K562 (cell line): ENCODE measurements around the gene RELL1. TPM values are rescaled to one million over a fixed set of nuclear protein-coding genes. Genes with fewer than 3 reads are reported as not detected.

Experiments used
- ATAC-seq: fragments of 200-7000 bp; cut with Tn5 transposase; 3 replicates; pipeline ENCODE4 v1.9.1; 2020; ENCODE audit warnings: moderate library complexity
- BruUV-seq: library from RNA; stranded (reverse); fragments of 400-500 nt; replicated peaks from 2 replicates; lab custom pipeline; 2021; lab: Mats Ljungman, UMichigan
- CTCF ChIA-PET: fragments of 300-600 bp; formaldehyde crosslinking; extraction: SDS; loops from one replicate; lab custom pipeline; 2021; ENCODE audit warnings: low intra/inter-chr PET ratio; lab: Yijun Ruan, JAX
- POLR2A ChIA-PET: fragments of 300-600, 350-650 bp; sonication (Branson Sonifier 250); formaldehyde crosslinking; extraction: SDS; loops from one replicate; lab custom pipeline; 2021; ENCODE audit warnings: antibody characterized with exemption, inconsistent platforms; lab: Yijun Ruan, JAX
- DNase-seq, 4 experiments: peaks; one replicate each; pipeline versions ENCODE4 v3.0.0 to v3.0.0-alpha.2; 2011 to 2018; ENCODE audit warnings: low spot score in 3 of 4, mixed read lengths in 3 of 4; ENCODE audit errors: extremely low read depth in 1 of 4
- FAIRE-seq: peaks from 2 replicates; lab custom pipeline; 2011; peaks lifted over from hg19 to GRCh38; lab: Jason Lieb, UNC
- H2AFZ ChIP-seq: 2 replicates; pipeline ENCODE4 v1.6.0; 2011; ENCODE audit warnings: low read depth, low read length, control low read depth, inconsistent platforms
- H3K27ac ChIP-seq: fragments of 200-600 bp; 3 replicates; pipeline ENCODE4 v1.8.0; 2011; ENCODE audit warnings: low read depth, mild to moderate bottlenecking, control low read depth, inconsistent platforms, low read length, moderate library complexity, mixed read lengths; ENCODE audit errors: extremely low read depth
- H3K27me3 ChIP-seq, 2 experiments: fragments of 300-600 bp in 1 of 2; 2 replicates in 1 of 2; 3 replicates in 1 of 2; pipeline versions ENCODE4 v1.6.0 to v1.8.0; 2011; ENCODE audit warnings: inconsistent platforms in 2 of 2, low read length in 2 of 2, mild to moderate bottlenecking in 1 of 2, mixed read lengths in 1 of 2, moderate library complexity in 1 of 2; ENCODE audit not compliant: control insufficient read depth in 2 of 2, insufficient read depth in 2 of 2
- H3K36me3 ChIP-seq: fragments of 300-600 bp; 3 replicates; pipeline ENCODE4 v1.8.0; 2011; ENCODE audit warnings: mild to moderate bottlenecking, low read length, inconsistent platforms; ENCODE audit not compliant: control insufficient read depth, insufficient read depth
- H3K4me1 ChIP-seq, 2 experiments: fragments of 200-600 bp in 1 of 2; replicated peaks in 1 of 2; 2 replicates in 1 of 2; 3 replicates in 1 of 2; pipeline versions ENCODE4 v1.5.1 to v1.8.0; 2011; ENCODE audit warnings: inconsistent platforms in 2 of 2, low read length in 2 of 2, mild to moderate bottlenecking in 1 of 2, mixed read lengths in 1 of 2, moderate library complexity in 1 of 2; ENCODE audit not compliant: control insufficient read depth in 2 of 2, insufficient read depth in 2 of 2
- H3K4me2 ChIP-seq: 2 replicates; pipeline ENCODE4 v1.6.1; 2011; ENCODE audit warnings: low read length, control low read depth, inconsistent platforms, mixed read lengths; ENCODE audit not compliant: insufficient read depth
- H3K4me3 ChIP-seq: fragments of 200-600 bp; sonication (generic), shearing (Covaris generic); 2 replicates; pipeline ENCODE4 v1.5.1; 2016; ENCODE audit warnings: control low read depth, inconsistent platforms
- H3K79me2 ChIP-seq: fragments of 200-600 bp; 3 replicates; pipeline ENCODE4 v1.8.0; 2011; ENCODE audit warnings: low read length, inconsistent platforms; ENCODE audit not compliant: control insufficient read depth, insufficient read depth
- H3K9ac ChIP-seq, 2 experiments: 2 replicates each; pipeline versions ENCODE4 v1.6.0 to v1.6.1; 2011; ENCODE audit warnings: low read depth in 2 of 2, low read length in 2 of 2, control low read depth in 1 of 2, inconsistent platforms in 1 of 2, mild to moderate bottlenecking in 1 of 2, mixed read lengths in 1 of 2; ENCODE audit not compliant: insufficient read depth in 1 of 2
- H3K9me1 ChIP-seq: one replicate; pipeline ENCODE4 v1.6.0; 2011; ENCODE audit warnings: inconsistent platforms, mild to moderate bottlenecking, low read length, moderate library complexity; ENCODE audit not compliant: control insufficient read depth, insufficient read depth
- H3K9me3 ChIP-seq: replicated peaks from 2 replicates; pipeline ENCODE4 v1.5.1; 2011; ENCODE audit warnings: low read depth, low read length, inconsistent platforms; ENCODE audit not compliant: control insufficient read depth, insufficient read depth
- H4K20me1 ChIP-seq: replicated peaks from 2 replicates; pipeline ENCODE4 v1.6.1; 2011; ENCODE audit warnings: low read length, inconsistent platforms, mixed read lengths; ENCODE audit not compliant: control insufficient read depth, insufficient read depth
- CEBPG ChIP-seq, 3 experiments: fragments of 200-800 bp in 1 of 3; sonication (Bioruptor generic) in 1 of 3; sonication (generic) in 1 of 3; formaldehyde crosslinking in 1 of 3; IDR thresholded peaks in 2 of 3; conservative IDR thresholded peaks in 1 of 3; 2 replicates each; pipeline versions ENCODE4 v1.6.1 to v1.8.0; 2016 to 2022; ENCODE audit warnings: missing compliant biosample characterization in 2 of 3, missing genetic modification characterization in 2 of 3, mild to moderate bottlenecking in 1 of 3, missing genetic modification reagents in 1 of 3
- GTF2F1 ChIP-seq: IDR thresholded peaks from 2 replicates; pipeline ENCODE4 v1.6.1; 2011; ENCODE audit warnings: low read depth, low read length, improper control_type of control experiment
- KAT8 ChIP-seq: fragments of 450-650 bp; IDR thresholded peaks from 2 replicates; pipeline ENCODE4 v1.6.1; 2016; ENCODE audit warnings: low read depth, mild to moderate bottlenecking
- NCOA6 ChIP-seq: fragments of 450-650 bp; IDR thresholded peaks from 2 replicates; pipeline ENCODE4 v1.6.1; 2017; ENCODE audit warnings: mild to moderate bottlenecking
- POLR2B ChIP-seq: fragments of 450-650 bp; IDR thresholded peaks from 2 replicates; pipeline ENCODE4 v1.6.1; 2018; ENCODE audit warnings: low read depth; ENCODE audit not compliant: partially characterized antibody
- ZNF124 ChIP-seq: sonication (generic); formaldehyde crosslinking; IDR thresholded peaks from 2 replicates; pipeline ENCODE4 v1.8.1; 2022; ENCODE audit warnings: missing genetic modification reagents
- ZNF3 ChIP-seq: fragments of 250-450 bp; sonication (Bioruptor Pico); IDR thresholded peaks from 2 replicates; pipeline ENCODE4 v1.5.0; 2021; ENCODE audit warnings: mild to moderate bottlenecking, moderate library complexity
- WGBS: fragments of 100-300 bp; shearing (Covaris generic); methylation state at CpG from one replicate; pipeline ENCODE4 v1.1.6; 2016; ENCODE audit warnings: low coverage, mixed read lengths; ENCODE audit not compliant: insufficient coverage; ENCODE audit errors: missing lambda C conversion rate; 5-methylcytosine and 5-hydroxymethylcytosine counted together
- in situ Hi-C: fragments of 300-500 bp; cut with MboI; formaldehyde crosslinking; loops from 4 replicates; pipeline ENCODE4 v1.15.0; 2018; ENCODE audit warnings: inconsistent platforms, mixed read lengths
- intact Hi-C: fragments of 100-400 bp; cut with micrococcal nuclease; formaldehyde crosslinking; loops from 2 replicates; pipeline ENCODE4 v1.14.2; 2022
- polyA plus RNA-seq, 8 experiments: library from polyadenylated mRNA; depleted of rRNA in 4 of 8; stranded (reverse) in 5 of 8; unstranded in 3 of 8; fragments of >200 nt; fragmentation: Nextera tagmentation in 2 of 8; fragmentation: Illumina TruSeq in 1 of 8; extraction: Ambion mirVana in 2 of 8; extraction: Trizol in 1 of 8; gene quantifications; 2 replicates each; pipeline versions ENCODE4 v1.2.1 to v1.2.3, GENCODE V29; 2011 to 2014; ENCODE audit warnings: inconsistent platforms in 1 of 8, missing spikeins in 1 of 8
- total RNA-seq, 7 experiments: library from RNA; depleted of rRNA in 6 of 7; stranded (reverse); fragments of >200 nt in 6 of 7; fragmentation: Illumina TruSeq in 2 of 7; extraction: Trizol in 2 of 7; gene quantifications; 2 replicates each; pipeline versions ENCODE4 v1.2.1 to v1.2.3, GENCODE V29; 2011 to 2021; ENCODE audit warnings: low replicate concordance in 1 of 7

Gene RELL1
- total and polyA plus RNA-seq, 9 of the 15 experiments (the other 6 are each of a cell fraction or from before 2014, with no cell fraction given), result 0.06 to 3.5 (median 1.7) TPM; not detected in 1

- BruUV-seq, result no TSS peak
- no peak for ATAC-seq
- CTCF ChIA-PET, result no interaction called here
These were observed 41.2 kb downstream of the RELL1 start for GRCh38 chr4:37644962-37645361.

GRCh38 chr4:37641886-37642849 is 44.0 kb downstream of the RELL1 start:
- no peaks in the 10 kb centered on the region; a peak in 3 of 5 replicates for H3K27me3 ChIP-seq
- ATAC-seq (no peak), DNase-seq (no peak), FAIRE-seq (no peak)
- BruUV-seq, result no TSS peak
- H3K9ac ChIP-seq, result no peak overlapping the region
- 15% methylated on average over 11 of the region's 11 CpGs for WGBS
- H4K20me1 ChIP-seq, result no peaks in the 10 kb centered on the region
- H3K9me3 ChIP-seq, result no peaks in the 10 kb centered on the region; the same call in 1 of the 2 replicates
- intact Hi-C loops, result no loop called here
- H3K27ac ChIP-seq, result no peak overlapping the region
- no peaks in the 10 kb centered on the region for H3K36me3 ChIP-seq
- no peaks in the 10 kb centered on the region for H3K4me1 ChIP-seq
- no peak overlapping the region for H3K4me2 ChIP-seq
- no peak overlapping the region for H3K4me3 ChIP-seq
- H3K79me2 ChIP-seq, result no peaks in the 10 kb centered on the region
- ChIA-PET POLR2A (no interaction called here), CTCF (no interaction called here)
- in situ Hi-C loops, result no loop called here
- H2AFZ ChIP-seq, result no peak overlapping the region
- H3K9me1 ChIP-seq, result no peaks in the 10 kb centered on the region
- no peak for TF ChIP-seq POLR2B
- TF ChIP-seq CEBPG (CRISPR knock-in tag; IDR thresholded peaks at IDR 0.05), result no peak
- peak; percentile 33 to 36; a peak in 1 of 4 replicates for TF ChIP-seq CEBPG (tag; conservative IDR thresholded peaks at IDR 0.05 in 1 of 2, IDR thresholded peaks at IDR 0.05 in 1 of 2)

More at GRCh38 chr4:37644962-37645361, 41.2 kb downstream of the RELL1 start:
- intact Hi-C loops, result no loop called here
- Histone ChIP-seq H3K79me2 (no peaks in the 10 kb centered on the region), H3K9ac (no peak overlapping the region), H3K9me3 (no peaks in the 10 kb centered on the region; the same call in 1 of the 2 replicates), H3K9me1 (peaks cover 3% of the 10 kb centered on the region), H3K27ac (no peak overlapping the region; the same call in 2 of the 3 replicates), H3K4me2 (no peak overlapping the region), H3K27me3 (peaks cover 0 to 1% of the 10 kb centered on the region in 2 experiments; a peak in 3 of 5 replicates), H3K4me3 (no peak overlapping the region), H4K20me1 (no peaks in the 10 kb centered on the region), H3K36me3 (no peaks in the 10 kb centered on the region), H2AFZ (no peak overlapping the region), H3K4me1 (peaks cover 0 to 9% of the 10 kb centered on the region in 2 experiments; a peak in 2 of 5 replicates)
- TF ChIP-seq GTF2F1, result no peak
- TF ChIP-seq KAT8, result no peak
- TF ChIP-seq ZNF124 (CRISPR knock-in tag), result no peak
- TF ChIP-seq ZNF3 (CRISPR knock-in tag), result no peak
- no peak for TF ChIP-seq NCOA6
- DNase-seq, result no peak
- POLR2A ChIA-PET, result no interaction called here
- no peak for FAIRE-seq
- WGBS, result 17% methylated on average over 9 of the region's 9 CpGs
- in situ Hi-C loops, result no loop called here
